GM10266 (cell line): ENCODE measurements around the gene RDH14.

Experiments
- DNase-seq: peaks from one replicate; pipeline ENCODE4 v3.0.0; 2012; ENCODE audit errors: extremely low spot score
- TF ChIP-seq, protein P1 (sequence below): IDR thresholded peaks from 2 replicates; pipeline ENCODE4 v1.5.1; 2012; ENCODE audit warnings: mild to moderate bottlenecking, low read depth; ENCODE audit not compliant: control insufficient read depth, insufficient read depth; ENCODE audit errors: missing control alignments

Gene RDH14

DNA sequence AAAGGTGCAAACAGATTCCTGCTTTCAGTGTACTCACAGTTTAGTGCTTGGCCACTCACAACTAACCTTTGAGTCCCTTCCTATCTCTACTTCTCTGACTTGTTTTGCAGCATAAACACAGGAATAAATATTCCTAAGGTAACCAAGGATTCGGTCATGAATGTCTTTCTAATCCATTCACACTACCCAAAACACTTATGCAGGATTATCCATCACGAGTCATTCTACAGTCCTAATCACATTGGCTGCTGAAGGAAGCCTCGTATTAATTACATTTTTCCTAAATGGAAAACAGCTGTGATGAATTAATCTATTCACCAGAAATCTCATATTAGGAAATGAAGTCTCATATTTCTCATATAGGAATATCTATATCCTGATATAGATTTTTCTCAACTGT lies 16.3 kb downstream of the RDH14 start:
- no peak for DNase-seq
- TF ChIP-seq, protein P1, sequence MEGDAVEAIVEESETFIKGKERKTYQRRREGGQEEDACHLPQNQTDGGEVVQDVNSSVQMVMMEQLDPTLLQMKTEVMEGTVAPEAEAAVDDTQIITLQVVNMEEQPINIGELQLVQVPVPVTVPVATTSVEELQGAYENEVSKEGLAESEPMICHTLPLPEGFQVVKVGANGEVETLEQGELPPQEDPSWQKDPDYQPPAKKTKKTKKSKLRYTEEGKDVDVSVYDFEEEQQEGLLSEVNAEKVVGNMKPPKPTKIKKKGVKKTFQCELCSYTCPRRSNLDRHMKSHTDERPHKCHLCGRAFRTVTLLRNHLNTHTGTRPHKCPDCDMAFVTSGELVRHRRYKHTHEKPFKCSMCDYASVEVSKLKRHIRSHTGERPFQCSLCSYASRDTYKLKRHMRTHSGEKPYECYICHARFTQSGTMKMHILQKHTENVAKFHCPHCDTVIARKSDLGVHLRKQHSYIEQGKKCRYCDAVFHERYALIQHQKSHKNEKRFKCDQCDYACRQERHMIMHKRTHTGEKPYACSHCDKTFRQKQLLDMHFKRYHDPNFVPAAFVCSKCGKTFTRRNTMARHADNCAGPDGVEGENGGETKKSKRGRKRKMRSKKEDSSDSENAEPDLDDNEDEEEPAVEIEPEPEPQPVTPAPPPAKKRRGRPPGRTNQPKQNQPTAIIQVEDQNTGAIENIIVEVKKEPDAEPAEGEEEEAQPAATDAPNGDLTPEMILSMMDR, result no peak

DNA sequence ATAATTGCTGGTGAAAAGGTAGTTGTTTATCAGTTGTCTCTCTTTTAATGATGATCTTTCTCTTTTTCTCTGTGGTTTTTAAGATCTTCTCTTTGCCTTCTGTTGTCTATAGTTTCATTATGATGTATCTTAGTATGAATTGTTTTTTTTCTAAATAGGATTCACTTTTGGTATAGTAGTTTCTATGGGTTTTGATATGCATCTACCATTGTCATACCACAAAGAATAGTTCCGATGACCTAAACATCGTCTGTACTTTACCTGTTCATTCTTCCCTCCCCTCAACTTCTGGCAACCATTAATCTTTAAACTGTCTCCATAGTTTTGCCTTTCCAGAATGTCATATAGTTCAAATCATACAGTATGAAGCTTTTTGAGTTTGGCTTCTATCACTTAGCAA lies 19.6 kb downstream of the RDH14 start:
- TF ChIP-seq, protein P1, result no peak
- DNase-seq, result no peak

GRCh38 chr2:18536697-18537096 lies 23.8 kb downstream of the RDH14 start:
- no peak for DNase-seq
- TF ChIP-seq, protein P1, result no peak

DNA sequence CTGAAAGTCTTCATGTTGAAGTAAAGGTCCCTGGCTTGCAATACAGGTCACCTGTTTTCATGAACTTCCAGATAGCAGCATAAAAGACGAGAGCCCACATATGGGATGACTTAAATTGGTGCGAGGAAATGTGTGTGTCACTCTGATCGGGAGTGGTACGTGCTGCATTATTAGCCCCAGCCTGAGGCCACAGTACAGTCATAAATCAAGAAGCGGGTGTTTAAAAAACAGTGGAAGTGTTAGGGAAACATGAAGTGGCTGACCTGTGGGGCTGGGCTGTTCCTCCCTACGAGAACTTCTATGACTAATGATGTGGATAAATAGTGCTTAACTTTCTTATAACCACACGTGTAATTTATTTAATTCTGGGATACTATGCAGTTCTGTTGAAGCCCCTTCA lies 24.4 kb downstream of the RDH14 start:
- TF ChIP-seq, protein P1, result no peak
- DNase-seq, result no peak

DNA sequence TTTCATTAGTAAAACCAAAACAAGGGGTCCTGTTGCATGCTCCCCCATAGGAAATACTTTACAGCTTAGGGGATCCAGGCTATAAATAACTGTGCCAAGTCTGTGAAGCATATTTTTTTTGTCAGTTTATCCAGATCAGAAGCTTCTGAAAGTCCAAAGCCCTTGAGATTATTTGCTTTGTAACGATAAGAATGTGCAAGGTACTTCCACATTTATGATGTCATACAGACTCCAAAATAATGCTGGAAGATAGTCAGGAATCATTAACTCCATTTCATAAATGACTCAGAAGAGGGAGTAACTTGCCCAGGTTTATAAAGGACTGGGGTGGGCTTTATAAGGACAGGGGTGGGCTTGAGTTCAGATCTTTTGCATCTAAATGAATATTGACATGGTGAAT lies 29.3 kb downstream of the RDH14 start:
- no peak for DNase-seq
- TF ChIP-seq, protein P1, result no peak

DNA sequence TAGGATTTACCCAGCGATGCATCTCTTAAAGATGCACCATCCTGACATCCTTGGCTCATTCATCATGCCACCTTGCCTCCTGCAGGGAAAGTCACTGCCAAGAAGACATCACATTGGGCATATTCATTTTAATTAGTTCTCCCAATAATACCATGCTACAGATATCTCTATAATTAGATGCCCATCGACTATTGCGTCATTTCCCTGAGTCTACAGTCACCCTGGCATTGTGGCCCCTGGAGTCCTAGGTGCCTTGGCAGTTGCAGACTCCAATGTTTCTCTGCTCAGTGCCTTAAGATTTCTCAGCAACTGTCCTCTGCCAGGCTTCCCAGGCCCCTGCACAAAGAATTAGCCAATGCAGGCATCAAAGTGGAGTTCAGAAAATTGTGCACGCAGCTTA lies 32.6 kb downstream of the RDH14 start:
- DNase-seq, result no peak
- TF ChIP-seq, protein P1, result no peak

GRCh38 chr2:18527326-18527725 lies 33.1 kb downstream of the RDH14 start:
- no peak for DNase-seq
- TF ChIP-seq, protein P1, result no peak
